ENCODE measurements around the gene FCHO1.

The FCHO1 gene

DNA sequence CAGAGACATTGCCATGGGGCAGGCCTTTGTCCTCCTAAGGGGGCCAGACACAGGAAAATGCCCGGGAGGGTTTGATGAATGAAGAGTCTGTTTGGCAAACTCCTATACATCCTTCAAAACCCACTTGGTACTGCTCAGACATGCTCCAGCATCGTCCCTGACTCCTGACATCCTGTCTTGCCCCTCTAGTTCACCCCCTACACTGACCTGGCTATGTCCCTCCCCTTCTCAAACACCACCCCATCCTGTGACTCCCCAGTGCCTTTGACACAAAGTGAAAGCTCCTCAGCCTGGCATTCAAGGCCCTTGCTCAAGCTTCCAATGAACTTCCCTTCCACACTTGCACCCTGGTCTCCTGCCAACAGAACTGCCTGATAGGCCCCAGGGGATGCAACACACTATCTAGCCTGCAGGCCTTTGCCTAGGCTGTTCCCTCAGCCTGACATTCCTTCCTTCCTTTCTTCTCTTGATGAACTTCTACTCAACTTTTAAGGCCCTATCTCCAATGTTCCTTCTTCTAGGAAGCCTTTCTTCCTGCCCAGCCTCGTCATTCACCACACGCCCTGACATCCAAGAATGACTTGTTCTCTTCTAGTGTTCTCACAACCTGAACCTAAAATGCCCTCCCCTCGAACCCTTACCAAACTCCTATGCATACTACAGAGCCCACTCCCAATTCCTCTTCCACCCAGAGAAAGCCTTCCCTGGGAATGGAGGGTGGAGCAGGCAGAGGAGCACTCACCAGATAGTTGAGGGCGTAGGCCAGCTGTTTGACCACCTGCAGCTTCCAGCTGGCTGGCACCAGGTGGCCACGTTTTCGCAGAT lies 84.1 kb downstream of the FCHO1 start:
- DNase-seq (ENCODE audit: low read depth), result no peak
- in situ Hi-C loops (cut with HindIII; ENCODE audit: low sequenced_read_pairs), result loop anchor here (10.0 kb wide), 1 partner anchor 121 kb away; the partner anchor contains the start of gene MAP1S
- H3K4me3 ChIP-seq (ENCODE audit: low read depth, low read length), result no peak overlapping the region
- no peak for TF ChIP-seq CTCF (IDR thresholded peaks at IDR 0.05; ENCODE audit: low read depth, low read length, missing control alignments)

- in situ Hi-C loops (cut with HindIII; ENCODE audit: low sequenced_read_pairs), result loop anchor here (10.0 kb wide), 1 partner anchor 122 kb away; the partner anchor contains the start of gene MAP1S
- no peak for TF ChIP-seq CTCF (IDR thresholded peaks at IDR 0.05; ENCODE audit: low read depth, low read length, missing control alignments)
- H3K4me3 ChIP-seq (ENCODE audit: low read depth, low read length), result no peak overlapping the region
- DNase-seq (ENCODE audit: low read depth), result no peak
Observed at GRCh38 chr19:17836530-17836929, 85.3 kb downstream of the FCHO1 start.

DNA sequence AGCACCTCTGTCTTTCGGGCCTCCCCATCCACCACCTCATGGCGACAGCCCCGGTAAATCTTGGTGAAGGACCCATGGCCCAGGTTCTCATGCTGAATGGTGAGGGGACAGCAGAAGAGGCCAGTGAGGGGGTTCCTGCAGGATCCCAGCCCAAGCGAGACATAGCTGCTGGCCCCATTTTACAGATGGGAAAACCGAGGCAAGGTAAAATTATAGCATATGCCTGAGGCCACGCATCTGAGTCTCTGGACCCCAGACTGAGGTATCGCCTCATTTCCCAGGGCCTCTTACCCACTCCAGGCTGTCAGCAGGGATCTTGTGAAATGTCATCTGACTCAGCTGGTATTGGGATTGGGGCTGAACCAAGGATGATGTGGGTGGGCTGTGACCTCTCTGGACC lies 86.7 kb downstream of the FCHO1 start:
- DNase-seq (ENCODE audit: low read depth), result no peak
- no peak for TF ChIP-seq CTCF (IDR thresholded peaks at IDR 0.05; ENCODE audit: low read depth, low read length, missing control alignments)
- H3K4me3 ChIP-seq (ENCODE audit: low read depth, low read length), result no peak overlapping the region
- in situ Hi-C loops (cut with HindIII; ENCODE audit: low sequenced_read_pairs), result loop anchor here (10.0 kb wide), 1 partner anchor 123 kb away; the partner anchor contains the start of gene MAP1S

All from astrocyte of the cerebellum (primary cell).